H4 (cell line): ENCODE data around the gene SLC45A2. TPM values are rescaled to one million over a fixed set of nuclear protein-coding genes. Genes with fewer than 3 reads are reported as not detected.

Source experiments
- DNase-seq: peaks from one replicate; pipeline ENCODE4 v3.0.0-alpha.2; 2015; ENCODE audit warnings: low spot score
- total RNA-seq: library from RNA; depleted of rRNA; stranded (reverse); fragments of >200 nt; shearing (Covaris generic); gene quantifications from 2 replicates; pipeline ENCODE4 v1.2.3, GENCODE V29; 2014

The SLC45A2 gene
- total RNA-seq, 1 experiment from 2014 or later: not detected

- no peak for DNase-seq
These were observed 22.7 kb upstream of the SLC45A2 start for GRCh38 chr5:34007201-34007620.

- DNase-seq: no peak
These were observed 21.2 kb upstream of the SLC45A2 start for GRCh38 chr5:34005681-34006080.

DNA sequence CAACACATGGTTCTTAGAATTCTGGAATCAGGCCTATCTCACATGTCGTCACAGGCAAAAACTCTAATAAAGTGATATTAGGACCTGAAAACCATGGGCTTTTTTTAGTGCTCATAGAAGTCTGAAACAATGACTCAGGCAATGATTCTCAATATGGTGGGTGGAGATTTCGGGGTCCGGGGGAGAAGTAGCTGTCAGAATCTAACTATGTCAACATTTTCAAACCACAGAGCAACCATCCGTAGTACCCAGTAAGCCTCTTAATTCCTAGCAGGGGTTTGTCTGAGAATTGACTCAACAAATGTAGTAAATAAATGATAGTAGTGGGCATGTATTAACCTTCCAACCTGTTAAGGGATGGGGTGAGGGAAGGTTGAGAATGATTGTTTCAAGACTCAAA lies 20.7 kb upstream of the SLC45A2 start:
- DNase-seq: no peak

- DNase-seq: no peak
These were observed 19.4 kb upstream of the SLC45A2 start for GRCh38 chr5:34003941-34004340.

- no peak for DNase-seq
These were observed 18.3 kb upstream of the SLC45A2 start for GRCh38 chr5:34002629-34003328.

GRCh38 chr5:34001241-34001841 lies 16.8 kb upstream of the SLC45A2 start:
- peak; percentile 34 for DNase-seq

DNA sequence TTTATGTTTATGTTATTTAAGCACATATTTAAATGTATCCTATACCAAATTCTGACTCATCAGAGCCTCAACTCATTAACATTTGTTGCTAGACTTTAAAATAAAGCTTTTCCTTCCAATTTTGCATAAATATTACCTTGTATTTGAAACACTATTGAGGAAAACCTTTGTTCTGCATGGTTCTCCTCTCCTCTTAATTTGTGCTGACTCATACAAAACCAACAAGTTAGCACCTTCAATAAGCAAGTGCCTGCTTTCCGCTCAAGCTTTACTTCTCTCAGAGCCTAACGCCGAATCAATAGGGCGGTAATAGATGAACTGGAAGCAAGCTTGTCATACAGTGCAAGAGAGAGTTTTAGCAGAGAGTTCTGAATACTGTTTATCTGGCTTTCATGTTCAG lies 15.5 kb upstream of the SLC45A2 start:
- no peak for DNase-seq

- peak; percentile 92 for DNase-seq
These were observed 13.0 kb upstream of the SLC45A2 start for GRCh38 chr5:33997331-33997983.

DNA sequence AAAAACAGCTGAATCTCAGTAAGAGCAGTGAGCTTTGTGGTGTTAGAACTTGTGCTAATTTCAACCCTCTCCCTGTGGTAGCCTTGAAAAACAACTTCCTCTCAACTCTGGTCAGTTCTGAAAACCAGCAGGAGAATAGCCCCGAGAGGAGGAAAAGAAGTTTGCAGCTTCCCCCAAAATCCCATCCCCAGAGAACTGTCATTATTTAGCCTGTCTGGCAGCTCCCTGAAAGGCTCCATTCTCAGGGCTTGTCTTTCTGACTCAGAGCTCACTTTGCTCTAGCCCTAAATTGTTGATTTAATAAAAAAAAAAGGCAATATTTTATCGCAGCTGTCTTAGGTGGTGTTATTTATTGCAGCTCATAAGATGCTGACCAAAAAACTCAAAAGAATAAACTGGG lies 11.4 kb upstream of the SLC45A2 start:
- DNase-seq: no peak

- no peak for DNase-seq
These were observed 10.4 kb upstream of the SLC45A2 start for GRCh38 chr5:33994845-33995244.

GRCh38 chr5:33992864-33993263 lies 8.4 kb upstream of the SLC45A2 start:
- DNase-seq: no peak

- DNase-seq: no peak
These were observed 954 bp upstream of the SLC45A2 start for GRCh38 chr5:33985447-33985846.

DNA sequence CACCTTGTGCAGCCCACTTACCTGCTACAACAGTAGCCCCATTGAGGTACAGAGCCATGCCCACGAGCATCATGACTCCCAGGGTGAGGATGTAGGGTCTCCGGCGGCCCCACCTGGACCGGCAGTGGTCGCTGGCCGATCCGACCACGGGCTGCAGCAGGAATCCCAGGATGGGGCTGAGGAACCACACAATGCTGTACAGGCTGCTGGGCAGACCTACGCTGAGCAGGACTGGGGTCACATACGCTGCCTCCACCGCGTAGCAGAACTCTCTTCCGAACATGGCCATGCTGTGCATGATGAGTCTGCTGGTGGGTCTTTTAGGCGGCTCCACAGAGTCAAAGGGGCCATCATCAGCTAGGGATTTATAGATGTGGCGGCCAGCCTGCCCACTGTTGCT lies 315 bp downstream of the SLC45A2 start:
- no peak for DNase-seq

DNA sequence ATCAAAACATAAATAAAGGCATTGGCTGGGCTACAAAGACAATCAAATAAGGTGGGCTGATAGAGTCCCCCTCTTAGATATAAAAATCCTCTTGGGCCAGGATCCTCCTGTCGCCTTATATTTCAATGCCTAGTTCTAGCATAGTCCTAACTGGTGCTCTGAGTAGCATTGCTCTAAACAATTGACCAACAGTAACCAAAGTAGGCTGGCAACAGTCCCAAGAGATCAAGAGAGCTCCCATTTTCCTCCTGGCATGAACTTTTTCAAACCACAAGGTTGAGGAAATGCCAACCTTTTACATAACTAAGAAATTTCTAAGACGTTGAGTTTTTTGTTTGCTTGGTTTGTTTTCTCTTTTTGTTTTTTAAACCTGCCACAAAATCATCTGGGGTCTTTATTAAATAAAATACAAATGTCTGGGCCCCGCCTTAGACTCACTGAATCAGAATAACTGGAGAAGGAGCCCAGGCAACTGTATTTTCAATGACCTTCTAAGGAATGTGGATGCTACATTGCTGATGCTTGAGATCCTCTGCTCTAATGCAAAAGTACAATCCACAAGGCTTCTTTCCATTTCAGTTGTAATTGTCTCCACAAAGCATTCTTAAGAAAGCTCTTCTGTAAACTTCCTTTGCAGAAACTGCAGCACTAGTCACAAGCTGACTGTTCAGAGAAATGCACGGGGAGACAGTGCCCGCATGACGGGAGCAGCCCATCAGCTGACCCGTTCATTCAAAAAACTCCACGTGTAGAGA lies 2.9 kb downstream of the SLC45A2 start:
- DNase-seq: peak; percentile 70

DNA sequence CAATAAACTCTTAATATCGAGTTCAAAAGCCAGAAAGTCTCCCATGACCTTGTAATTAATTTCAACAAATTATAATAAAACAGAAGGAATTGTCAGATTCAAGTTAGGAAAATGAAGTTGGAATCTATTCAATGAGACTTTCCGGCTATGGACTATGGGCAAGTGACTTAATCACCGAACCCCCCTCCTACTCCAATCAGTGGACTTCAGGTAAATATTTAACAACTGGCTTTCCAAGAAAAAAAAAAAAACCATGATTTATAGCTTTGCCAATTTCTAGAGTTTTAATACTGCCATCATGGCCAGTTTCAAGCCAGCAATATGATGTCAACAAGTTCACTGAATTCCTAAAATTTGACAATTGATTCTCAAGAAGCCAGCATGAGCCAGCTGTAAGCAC lies 4.5 kb downstream of the SLC45A2 start:
- DNase-seq: no peak

- DNase-seq: no peak
These were observed 6.2 kb downstream of the SLC45A2 start for GRCh38 chr5:33978306-33978705.

- DNase-seq: no peak
These were observed 8.2 kb downstream of the SLC45A2 start for GRCh38 chr5:33976307-33976706.

DNA sequence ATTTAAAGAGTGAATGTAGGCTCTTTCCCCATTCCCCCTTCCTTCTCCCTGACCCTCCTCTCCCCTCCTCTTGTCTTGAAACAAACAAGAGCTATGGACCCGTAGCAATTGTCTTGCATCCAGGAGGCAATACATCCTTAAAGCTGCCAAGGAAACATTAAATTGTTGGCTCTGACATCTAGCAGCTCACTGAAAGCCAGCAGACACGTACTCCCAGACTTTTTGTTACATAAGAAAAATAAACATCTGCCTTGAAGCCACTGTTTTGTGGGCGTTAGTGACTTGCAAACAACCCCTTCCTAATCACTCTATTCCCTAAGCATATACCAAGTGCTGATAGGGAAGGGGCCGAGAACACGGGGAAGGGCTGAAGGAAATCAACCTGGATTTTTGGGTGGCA lies 8.6 kb downstream of the SLC45A2 start:
- DNase-seq: peak; percentile 21

DNA sequence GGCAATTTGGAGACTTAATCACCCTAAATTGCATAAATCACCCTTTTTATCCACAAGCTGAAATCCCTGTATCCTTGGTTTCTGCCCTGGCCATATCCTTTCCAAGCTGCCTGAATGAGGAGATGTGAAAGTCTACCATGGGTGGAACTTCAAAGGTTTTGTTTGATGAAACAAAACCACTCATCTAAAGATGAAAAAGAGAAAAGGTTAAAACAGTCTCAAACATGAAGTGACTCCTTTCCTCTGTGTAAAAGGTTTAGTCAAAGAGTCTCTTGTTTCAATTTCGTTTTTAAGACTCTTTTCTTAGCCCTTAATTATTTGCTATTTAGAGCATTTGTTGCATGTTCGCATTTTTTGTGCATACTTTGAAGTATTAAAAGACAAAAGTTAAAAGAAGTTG lies 11.2 kb downstream of the SLC45A2 start:
- DNase-seq: no peak

GRCh38 chr5:33969572-33970452 lies 14.7 kb downstream of the SLC45A2 start:
- DNase-seq: peak; percentile 59

DNA sequence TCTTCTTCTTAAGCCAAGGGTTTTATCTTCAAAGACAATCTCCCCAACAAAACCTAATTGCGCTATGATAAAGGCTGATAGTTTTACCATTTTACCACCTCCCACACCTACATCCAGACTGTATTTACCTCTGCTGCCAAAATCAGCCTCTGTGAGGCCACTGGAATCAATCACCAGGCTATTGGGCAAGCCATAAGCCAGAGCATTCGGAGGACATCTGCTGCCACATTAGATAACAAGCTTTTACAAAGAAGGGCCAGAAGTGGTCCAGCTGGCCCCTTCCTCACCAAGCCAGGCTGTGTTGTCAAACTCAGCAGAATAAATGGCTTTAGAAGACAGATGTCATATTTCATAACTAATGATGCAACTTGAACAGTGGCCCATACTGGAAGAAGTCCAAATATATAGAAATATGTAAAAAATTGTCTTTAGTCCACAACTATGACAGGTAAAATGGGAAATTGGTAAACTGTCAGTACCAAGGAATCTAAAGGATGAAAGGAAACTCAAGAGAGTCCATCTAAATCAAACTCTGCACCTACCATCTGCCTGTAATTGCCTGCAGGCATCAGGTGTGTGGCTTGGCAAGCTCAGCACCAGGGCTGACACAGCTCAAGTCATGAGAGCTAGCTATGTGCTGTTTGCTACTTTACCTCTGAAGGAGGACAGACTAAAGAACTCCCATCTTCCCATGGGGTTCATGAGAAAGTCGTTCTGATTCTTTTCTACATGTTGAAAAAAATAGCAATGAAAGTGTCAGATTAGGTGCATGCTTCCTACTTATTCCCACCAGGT lies 16.1 kb downstream of the SLC45A2 start:
- DNase-seq: no peak
